GM23338 (cell line): Measurements from ENCODE around the gene NUDT16.

Source experiments
- CREB1 ChIP-seq: fragments of 250-450 bp; sonication (Bioruptor Pico); IDR thresholded peaks from 2 replicates; pipeline ENCODE4 v1.5.0; 2020; ENCODE audit warnings: low read depth, mild to moderate bottlenecking, moderate library complexity
- EZH2 ChIP-seq: fragments of 200-600 bp; sonication (generic); IDR thresholded peaks from one replicate; pipeline ENCODE4 v1.8.0; 2017; ENCODE audit warnings: antibody characterized with exemption, mild to moderate bottlenecking, low read depth; ENCODE audit not compliant: unreplicated experiment
- EZH2phosphoT487 ChIP-seq: fragments of 200-600 bp; sonication (generic); IDR thresholded peaks from one replicate; pipeline ENCODE4 v1.8.1; 2018; ENCODE audit warnings: antibody characterized with exemption; ENCODE audit not compliant: unreplicated experiment
- NANOG ChIP-seq: IDR thresholded peaks from 2 replicates; pipeline ENCODE4 v1.6.1; 2016; ENCODE audit warnings: antibody characterized with exemption, borderline replicate concordance
- POLR2AphosphoS5 ChIP-seq: IDR thresholded peaks from 2 replicates; pipeline ENCODE4 v1.6.1; 2016; ENCODE audit warnings: antibody characterized with exemption, low read depth
- ZNF331 ChIP-seq: fragments of 250-450 bp; sonication (Bioruptor Pico); IDR thresholded peaks from 2 replicates; pipeline ENCODE4 v1.5.0; 2020; ENCODE audit warnings: low read depth, mild to moderate bottlenecking, moderate library complexity
- TF ChIP-seq, protein P1 (sequence below), 2 experiments: fragments of 200-600 bp in 1 of 2; sonication (generic) in 1 of 2; conservative IDR thresholded peaks; 2 replicates each; pipeline versions ENCODE4 v1.5.1 to v1.6.1; 2016 to 2017; ENCODE audit warnings: antibody characterized with exemption in 2 of 2, low read depth in 2 of 2, mild to moderate bottlenecking in 2 of 2, moderate library complexity in 1 of 2
- TF ChIP-seq, protein P2 (sequence below): IDR thresholded peaks from one replicate; pipeline ENCODE4 v1.6.1; 2018; ENCODE audit warnings: antibody characterized with exemption; ENCODE audit not compliant: unreplicated experiment

DNA sequence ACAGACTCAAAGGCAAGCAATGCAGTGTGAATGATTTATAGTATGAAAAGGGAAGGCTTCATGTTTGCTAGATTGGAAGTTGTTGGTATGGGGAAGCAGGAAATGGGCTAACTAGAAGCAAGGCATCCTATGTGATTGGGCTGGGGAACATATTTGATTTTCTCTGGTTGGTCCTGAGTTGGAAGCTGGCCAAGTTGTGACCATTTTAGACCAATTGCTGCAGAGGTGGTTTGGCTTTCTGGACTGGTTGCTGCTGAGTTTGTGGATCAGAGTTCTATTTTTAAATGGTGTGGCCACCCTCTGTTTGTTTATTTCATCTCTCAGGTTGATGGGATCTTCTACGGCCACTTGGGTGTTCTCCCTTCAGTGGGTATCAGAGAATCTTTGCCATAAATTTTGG, 39.7 kb downstream of the NUDT16 start:
- TF ChIP-seq NANOG, result no peak
- TF ChIP-seq POLR2AphosphoS5, result no peak
- TF ChIP-seq, protein P1, sequence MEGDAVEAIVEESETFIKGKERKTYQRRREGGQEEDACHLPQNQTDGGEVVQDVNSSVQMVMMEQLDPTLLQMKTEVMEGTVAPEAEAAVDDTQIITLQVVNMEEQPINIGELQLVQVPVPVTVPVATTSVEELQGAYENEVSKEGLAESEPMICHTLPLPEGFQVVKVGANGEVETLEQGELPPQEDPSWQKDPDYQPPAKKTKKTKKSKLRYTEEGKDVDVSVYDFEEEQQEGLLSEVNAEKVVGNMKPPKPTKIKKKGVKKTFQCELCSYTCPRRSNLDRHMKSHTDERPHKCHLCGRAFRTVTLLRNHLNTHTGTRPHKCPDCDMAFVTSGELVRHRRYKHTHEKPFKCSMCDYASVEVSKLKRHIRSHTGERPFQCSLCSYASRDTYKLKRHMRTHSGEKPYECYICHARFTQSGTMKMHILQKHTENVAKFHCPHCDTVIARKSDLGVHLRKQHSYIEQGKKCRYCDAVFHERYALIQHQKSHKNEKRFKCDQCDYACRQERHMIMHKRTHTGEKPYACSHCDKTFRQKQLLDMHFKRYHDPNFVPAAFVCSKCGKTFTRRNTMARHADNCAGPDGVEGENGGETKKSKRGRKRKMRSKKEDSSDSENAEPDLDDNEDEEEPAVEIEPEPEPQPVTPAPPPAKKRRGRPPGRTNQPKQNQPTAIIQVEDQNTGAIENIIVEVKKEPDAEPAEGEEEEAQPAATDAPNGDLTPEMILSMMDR (conservative IDR thresholded peaks at IDR 0.05; ENCODE audit: low read depth in 2 of 2), result no peak
- TF ChIP-seq EZH2, result no peak
- TF ChIP-seq, protein P2, sequence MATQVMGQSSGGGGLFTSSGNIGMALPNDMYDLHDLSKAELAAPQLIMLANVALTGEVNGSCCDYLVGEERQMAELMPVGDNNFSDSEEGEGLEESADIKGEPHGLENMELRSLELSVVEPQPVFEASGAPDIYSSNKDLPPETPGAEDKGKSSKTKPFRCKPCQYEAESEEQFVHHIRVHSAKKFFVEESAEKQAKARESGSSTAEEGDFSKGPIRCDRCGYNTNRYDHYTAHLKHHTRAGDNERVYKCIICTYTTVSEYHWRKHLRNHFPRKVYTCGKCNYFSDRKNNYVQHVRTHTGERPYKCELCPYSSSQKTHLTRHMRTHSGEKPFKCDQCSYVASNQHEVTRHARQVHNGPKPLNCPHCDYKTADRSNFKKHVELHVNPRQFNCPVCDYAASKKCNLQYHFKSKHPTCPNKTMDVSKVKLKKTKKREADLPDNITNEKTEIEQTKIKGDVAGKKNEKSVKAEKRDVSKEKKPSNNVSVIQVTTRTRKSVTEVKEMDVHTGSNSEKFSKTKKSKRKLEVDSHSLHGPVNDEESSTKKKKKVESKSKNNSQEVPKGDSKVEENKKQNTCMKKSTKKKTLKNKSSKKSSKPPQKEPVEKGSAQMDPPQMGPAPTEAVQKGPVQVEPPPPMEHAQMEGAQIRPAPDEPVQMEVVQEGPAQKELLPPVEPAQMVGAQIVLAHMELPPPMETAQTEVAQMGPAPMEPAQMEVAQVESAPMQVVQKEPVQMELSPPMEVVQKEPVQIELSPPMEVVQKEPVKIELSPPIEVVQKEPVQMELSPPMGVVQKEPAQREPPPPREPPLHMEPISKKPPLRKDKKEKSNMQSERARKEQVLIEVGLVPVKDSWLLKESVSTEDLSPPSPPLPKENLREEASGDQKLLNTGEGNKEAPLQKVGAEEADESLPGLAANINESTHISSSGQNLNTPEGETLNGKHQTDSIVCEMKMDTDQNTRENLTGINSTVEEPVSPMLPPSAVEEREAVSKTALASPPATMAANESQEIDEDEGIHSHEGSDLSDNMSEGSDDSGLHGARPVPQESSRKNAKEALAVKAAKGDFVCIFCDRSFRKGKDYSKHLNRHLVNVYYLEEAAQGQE, result no peak
- no peak for TF ChIP-seq EZH2phosphoT487
- TF ChIP-seq CREB1 (CRISPR knock-in tag), result no peak
- TF ChIP-seq ZNF331, result no peak
